Nephron (organoid): ENCODE results near the gene MRGPRF.

Experiments
- H3K27ac Mint-ChIP-seq, 3 experiments: 2 replicates each; pipeline ENCODE4 v1.8.0; 2020; ENCODE audit warnings: mixed read lengths in 3 of 3, mild to moderate bottlenecking in 2 of 3, moderate library complexity in 1 of 3
- H3K27me3 Mint-ChIP-seq: 2 replicates; pipeline ENCODE4 v1.8.0; 2021; ENCODE audit warnings: low read depth, mild to moderate bottlenecking, moderate library complexity, mixed read lengths
- H3K36me3 Mint-ChIP-seq: 2 replicates; pipeline ENCODE4 v1.8.0; 2020; ENCODE audit warnings: low read depth, mixed read lengths
- H3K4me1 Mint-ChIP-seq: 2 replicates; pipeline ENCODE4 v1.8.0; 2020; ENCODE audit warnings: mixed read lengths
- H3K4me3 Mint-ChIP-seq, 3 experiments: 2 replicates each; pipeline ENCODE4 v1.8.0; 2020; ENCODE audit warnings: mild to moderate bottlenecking in 3 of 3, mixed read lengths in 3 of 3, moderate library complexity in 2 of 3
- H3K9me3 Mint-ChIP-seq: 2 replicates; pipeline ENCODE4 v1.8.0; 2020; ENCODE audit warnings: mixed read lengths
- TF ChIP-seq, protein P1 (sequence below), 3 experiments: fragments of 200-600 bp; sonication (generic); IDR thresholded peaks; one replicate each; pipeline ENCODE4 v1.5.0; 2021; ENCODE audit warnings: antibody characterized with exemption in 3 of 3; ENCODE audit not compliant: unreplicated experiment in 3 of 3

Gene MRGPRF

DNA sequence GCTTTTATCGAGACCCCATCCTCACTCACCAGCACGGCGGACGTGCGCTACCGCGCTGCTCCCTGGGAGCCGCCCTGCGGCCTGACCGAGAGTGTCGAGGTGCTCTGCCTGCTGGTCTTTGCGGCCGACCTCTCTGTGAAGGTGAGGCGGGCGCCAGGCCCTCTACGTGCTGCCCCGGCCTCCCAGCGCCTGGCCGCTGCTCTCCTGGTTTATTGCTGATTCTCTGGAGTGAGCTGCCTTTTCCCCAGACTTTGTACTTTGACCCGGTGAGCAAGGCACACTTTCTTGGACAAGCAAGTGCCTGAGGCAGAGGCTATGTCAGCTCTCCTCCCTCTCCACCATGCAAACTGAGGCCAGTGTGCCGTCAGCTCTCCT, 42.2 kb upstream of the MRGPRF start:
- Mint-ChIP-seq H3K27ac (peak overlapping the region in 2 of 3 experiments; percentile 63 to 97), H3K27me3 (peaks cover 3% of the 10 kb centered on the region), H3K4me1 (peaks cover 23% of the 10 kb centered on the region), H3K9me3 (no peaks in the 10 kb centered on the region), H3K36me3 (peaks cover 7% of the 10 kb centered on the region), H3K4me3 (peak overlapping the region in 1 of 3 experiments; percentile 50)
- TF ChIP-seq, protein P1, sequence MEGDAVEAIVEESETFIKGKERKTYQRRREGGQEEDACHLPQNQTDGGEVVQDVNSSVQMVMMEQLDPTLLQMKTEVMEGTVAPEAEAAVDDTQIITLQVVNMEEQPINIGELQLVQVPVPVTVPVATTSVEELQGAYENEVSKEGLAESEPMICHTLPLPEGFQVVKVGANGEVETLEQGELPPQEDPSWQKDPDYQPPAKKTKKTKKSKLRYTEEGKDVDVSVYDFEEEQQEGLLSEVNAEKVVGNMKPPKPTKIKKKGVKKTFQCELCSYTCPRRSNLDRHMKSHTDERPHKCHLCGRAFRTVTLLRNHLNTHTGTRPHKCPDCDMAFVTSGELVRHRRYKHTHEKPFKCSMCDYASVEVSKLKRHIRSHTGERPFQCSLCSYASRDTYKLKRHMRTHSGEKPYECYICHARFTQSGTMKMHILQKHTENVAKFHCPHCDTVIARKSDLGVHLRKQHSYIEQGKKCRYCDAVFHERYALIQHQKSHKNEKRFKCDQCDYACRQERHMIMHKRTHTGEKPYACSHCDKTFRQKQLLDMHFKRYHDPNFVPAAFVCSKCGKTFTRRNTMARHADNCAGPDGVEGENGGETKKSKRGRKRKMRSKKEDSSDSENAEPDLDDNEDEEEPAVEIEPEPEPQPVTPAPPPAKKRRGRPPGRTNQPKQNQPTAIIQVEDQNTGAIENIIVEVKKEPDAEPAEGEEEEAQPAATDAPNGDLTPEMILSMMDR (IDR thresholded peaks at IDR 0.05; ENCODE audit: unreplicated experiment in 3 of 3) = no peak

DNA sequence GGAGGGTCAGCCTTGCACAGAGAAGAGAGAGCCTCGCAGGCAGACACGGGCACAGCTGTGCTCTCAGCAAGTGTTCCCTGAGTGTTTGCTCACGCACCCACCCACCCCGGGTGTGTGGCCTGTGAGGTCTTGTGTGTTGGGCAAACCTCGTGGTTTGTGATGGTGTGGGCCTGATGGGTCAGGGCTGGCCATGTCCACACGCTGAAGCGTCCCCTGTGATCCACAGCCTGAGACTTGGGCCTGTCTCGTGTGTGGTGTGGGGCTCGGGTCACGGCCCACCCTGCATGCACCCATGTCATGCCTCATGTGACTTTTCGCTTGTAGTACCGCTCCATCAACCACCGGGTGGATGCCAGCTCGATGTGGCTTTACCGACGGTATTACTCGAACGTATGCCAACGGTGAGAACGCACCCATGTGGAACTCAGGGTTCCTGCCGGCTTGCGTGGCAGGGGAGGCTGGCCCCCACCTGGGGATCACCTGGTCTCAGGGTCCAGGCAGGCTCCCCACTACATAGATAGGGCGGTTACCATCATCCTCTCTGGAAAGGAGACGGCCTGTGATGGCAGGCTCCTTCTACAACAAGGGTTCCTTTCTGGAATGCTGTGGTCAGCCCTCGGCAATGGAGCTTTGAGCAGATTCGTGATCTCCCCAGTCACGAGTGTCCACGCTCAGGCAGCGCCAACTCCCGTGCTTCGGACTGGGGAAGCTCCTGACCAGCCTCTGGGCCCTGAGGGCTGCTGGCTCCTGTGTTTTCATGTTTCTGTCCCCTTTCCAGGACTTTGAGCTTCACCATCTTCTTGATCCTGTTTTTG, 41.6 kb upstream of the MRGPRF start:
- no peaks in the 10 kb centered on the region for H3K27me3 Mint-ChIP-seq
- H3K36me3 Mint-ChIP-seq = peaks cover 7% of the 10 kb centered on the region
- H3K27ac Mint-ChIP-seq = peak overlapping the region in 2 of 3 experiments; percentile 63 to 97
- peaks cover 23% of the 10 kb centered on the region for H3K4me1 Mint-ChIP-seq
- TF ChIP-seq, protein P1 (IDR thresholded peaks at IDR 0.05; ENCODE audit: unreplicated experiment in 3 of 3) = no peak
- H3K4me3 Mint-ChIP-seq = peak overlapping the region in 1 of 3 experiments; percentile 50
- H3K9me3 Mint-ChIP-seq = no peaks in the 10 kb centered on the region

DNA sequence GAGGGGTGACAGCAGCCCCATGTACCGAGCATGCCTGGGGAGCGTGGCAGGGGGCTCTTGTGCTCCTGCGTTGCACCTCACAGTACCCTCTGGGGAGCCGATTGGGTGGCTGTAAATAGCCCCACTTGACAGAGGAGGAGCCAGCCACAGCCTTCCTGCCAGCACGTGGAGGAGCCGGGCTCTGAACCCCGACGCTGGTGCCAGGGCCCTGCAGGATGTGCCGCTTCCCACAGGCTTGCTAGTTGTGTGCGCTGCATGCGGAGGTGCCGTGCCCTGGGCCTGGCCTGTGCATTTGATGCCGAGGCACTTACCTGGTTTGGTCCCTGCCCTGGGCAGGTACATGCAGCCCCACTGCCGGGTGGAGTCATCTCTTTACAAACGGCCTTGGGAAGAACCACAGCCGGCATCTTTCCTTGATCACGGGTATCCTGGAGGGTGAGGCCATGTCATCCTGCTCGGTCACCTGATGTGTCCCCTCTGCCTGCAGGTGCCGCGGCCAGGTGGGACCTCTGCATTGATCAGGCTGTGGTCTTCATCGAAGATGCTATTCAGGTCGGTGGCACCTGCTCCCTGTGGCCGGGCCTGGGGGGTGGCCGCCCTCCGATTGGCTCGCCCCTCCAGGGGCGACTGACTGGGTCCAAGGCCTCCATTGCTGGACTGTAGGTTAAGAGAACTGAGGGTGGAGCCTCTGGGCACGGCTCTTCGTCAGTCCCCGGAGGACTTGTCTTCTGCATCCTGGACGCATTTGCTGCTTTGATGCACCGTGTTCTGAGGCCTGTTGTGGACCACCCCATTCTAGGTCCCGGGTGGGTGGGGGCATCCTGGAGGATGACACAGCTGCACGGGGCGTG, 40.7 kb upstream of the MRGPRF start:
- H3K4me3 Mint-ChIP-seq = no peak overlapping the region
- peaks cover 22% of the 10 kb centered on the region for H3K4me1 Mint-ChIP-seq
- H3K27me3 Mint-ChIP-seq = no peaks in the 10 kb centered on the region
- TF ChIP-seq, protein P1 (IDR thresholded peaks at IDR 0.05; ENCODE audit: unreplicated experiment in 3 of 3) = no peak
- H3K36me3 Mint-ChIP-seq = peaks cover 7% of the 10 kb centered on the region
- no peaks in the 10 kb centered on the region for H3K9me3 Mint-ChIP-seq
- H3K27ac Mint-ChIP-seq = no peak overlapping the region

DNA sequence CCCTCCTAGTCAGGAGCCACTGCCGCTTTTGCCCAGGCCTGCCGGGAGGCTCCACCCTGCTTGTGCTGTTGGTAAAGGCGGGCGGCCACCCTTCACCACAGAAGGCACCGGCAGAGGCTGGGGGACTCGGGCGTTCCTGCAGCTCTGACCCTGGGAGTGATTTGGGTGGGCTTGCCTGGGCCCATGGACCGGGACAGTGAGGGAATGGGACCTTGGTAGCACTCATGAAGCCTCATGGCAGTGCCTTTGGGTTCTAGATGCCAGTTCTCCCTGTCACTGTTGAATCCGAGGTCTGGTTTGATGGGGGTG, 40.1 kb upstream of the MRGPRF start:
- Mint-ChIP-seq H3K4me1 (peaks cover 19% of the 10 kb centered on the region), H3K27ac (no peak overlapping the region), H3K27me3 (no peaks in the 10 kb centered on the region), H3K4me3 (no peak overlapping the region), H3K9me3 (no peaks in the 10 kb centered on the region), H3K36me3 (peaks cover 7% of the 10 kb centered on the region)
- TF ChIP-seq, protein P1 (IDR thresholded peaks at IDR 0.05; ENCODE audit: unreplicated experiment in 3 of 3) = no peak

DNA sequence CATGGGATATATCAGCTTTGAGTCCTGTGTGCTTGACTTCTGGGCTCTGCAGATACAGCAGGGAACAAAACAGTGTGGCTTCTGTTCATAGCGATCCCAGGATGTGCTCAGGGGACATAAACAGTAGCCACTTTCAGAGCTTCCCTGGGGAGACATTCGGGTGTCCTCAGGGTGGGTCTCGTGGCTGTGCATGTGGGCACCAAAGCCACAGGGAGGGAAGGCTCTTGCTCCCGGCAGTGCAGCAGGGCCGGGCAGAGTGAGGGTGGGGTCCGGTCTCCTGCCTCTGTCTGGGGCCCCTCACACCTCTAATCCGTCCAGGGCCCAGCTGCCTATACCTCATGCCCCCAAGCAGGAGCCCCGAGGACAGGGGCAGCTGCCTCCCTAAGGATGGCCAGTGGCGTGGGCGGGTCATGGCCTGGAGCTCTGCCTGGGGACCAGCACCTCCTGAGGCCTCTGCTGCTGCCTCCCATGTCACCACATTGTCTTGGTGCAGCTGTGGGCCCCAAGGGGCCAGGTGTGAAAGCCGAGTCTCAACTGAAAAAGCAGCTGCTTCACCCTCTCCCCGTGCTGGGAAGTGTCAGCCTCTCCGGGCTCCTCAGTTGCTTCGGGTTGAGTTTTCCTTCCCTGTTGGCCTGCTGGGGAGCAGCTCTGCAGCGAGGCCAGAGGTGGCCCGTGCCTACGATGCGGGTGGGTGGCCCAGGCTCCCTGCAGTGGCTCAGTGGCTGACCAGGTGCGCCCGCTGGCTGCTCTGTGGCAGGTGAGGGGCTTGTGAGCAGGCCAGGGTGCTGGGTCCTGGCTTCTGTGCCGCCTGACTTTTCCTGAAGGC, 39.5 kb upstream of the MRGPRF start:
- H3K4me1 Mint-ChIP-seq = peaks cover 19% of the 10 kb centered on the region
- H3K27me3 Mint-ChIP-seq = peaks cover 3% of the 10 kb centered on the region
- TF ChIP-seq, protein P1 (IDR thresholded peaks at IDR 0.05; ENCODE audit: unreplicated experiment in 3 of 3) = no peak
- peak overlapping the region; percentile 35 to 73 (median 62) for H3K4me3 Mint-ChIP-seq
- peaks cover 7% of the 10 kb centered on the region for H3K36me3 Mint-ChIP-seq
- peak overlapping the region in 2 of 3 experiments; percentile 35 to 56 for H3K27ac Mint-ChIP-seq
- no peaks in the 10 kb centered on the region for H3K9me3 Mint-ChIP-seq
